B cell (primary cell): ENCODE data around the gene PTPRN2. TPM values are rescaled to one million over a fixed set of nuclear protein-coding genes. Genes with fewer than 3 reads are reported as not detected.

ENCODE experiments used
- ATAC-seq: fragments of 200-7000 bp; cut with Tn5 transposase; one replicate; pipeline ENCODE4 v1.10.0; 2021; ENCODE audit warnings: low read depth, mild to moderate bottlenecking, moderate number of reproducible peaks, moderate library complexity
- CTCF ChIA-PET: fragments of 350-600 bp; sonication (Branson Sonifier 250); formaldehyde crosslinking; loops from one replicate; lab custom pipeline; 2021; ENCODE audit warnings: antibody characterized with exemption, inconsistent platforms; lab: Charles Lee
- POLR2A ChIA-PET: fragments of 350-600 bp; sonication (Branson Sonifier 250); formaldehyde crosslinking; loops from one replicate; lab custom pipeline; 2021; ENCODE audit warnings: antibody characterized with exemption; lab: Charles Lee
- DNase-seq: peaks from one replicate; pipeline ENCODE4 v3.0.0; 2013
- H2AFZ ChIP-seq: 2 replicates; pipeline ENCODE4 v1.6.1; 2012; ENCODE audit warnings: mild to moderate bottlenecking, low read depth, low read length; ENCODE audit not compliant: insufficient read depth, poor library complexity, severe bottlenecking
- H3K27ac ChIP-seq, 2 donors: 1 replicate in 1 of 2; 2 replicates in 1 of 2; pipeline ENCODE4 v1.5.1; 2012 to 2013; ENCODE audit warnings: low read length in 2 of 2, mild to moderate bottlenecking in 2 of 2, moderate library complexity in 1 of 2
- H3K27me3 ChIP-seq, 4 experiments: fragments of 200-600 bp in 1 of 4; sonication (generic) in 1 of 4; replicated peaks in 1 of 4; 1 replicate in 2 of 4; 2 replicates in 2 of 4; pipeline versions ENCODE4 v1.6.1 to v1.7.0; 2013 to 2016; ENCODE audit warnings: low read length in 3 of 4, mild to moderate bottlenecking in 2 of 4, mixed read lengths in 1 of 4, moderate library complexity in 1 of 4; ENCODE audit not compliant: insufficient read depth in 4 of 4, control insufficient read depth in 3 of 4; ENCODE audit errors: control extremely low read depth in 1 of 4
- H3K36me3 ChIP-seq, 2 experiments: replicated peaks in 1 of 2; 1 replicate in 1 of 2; 2 replicates in 1 of 2; pipeline versions ENCODE4 v1.6.1 to v1.7.1; 2013; ENCODE audit warnings: low read length in 1 of 2; ENCODE audit not compliant: insufficient read depth in 2 of 2, control insufficient read depth in 1 of 2; ENCODE audit errors: control extremely low read depth in 1 of 2, extremely low read depth in 1 of 2
- H3K4me1 ChIP-seq, 2 donors: fragments of 200-600 bp in 1 of 2; sonication (generic) in 1 of 2; 1 replicate in 1 of 2; 2 replicates in 1 of 2; pipeline versions ENCODE4 v1.5.1 to v1.6.1; 2013 to 2017; ENCODE audit warnings: low read length in 2 of 2; ENCODE audit not compliant: control insufficient read depth in 2 of 2, insufficient read depth in 2 of 2
- H3K4me2 ChIP-seq: replicated peaks from 2 replicates; pipeline ENCODE3; 2012; ENCODE audit warnings: mild to moderate bottlenecking, low read depth, low read length; ENCODE audit not compliant: poor library complexity, severe bottlenecking
- H3K4me3 ChIP-seq, 5 experiments: fragments of 200-600 bp in 1 of 5; sonication (generic) in 1 of 5; 1 replicate in 3 of 5; 2 replicates in 2 of 5; pipeline versions ENCODE4 v1.5.1 to v1.7.0; 2011 to 2016; ENCODE audit warnings: low read length in 4 of 5, mild to moderate bottlenecking in 4 of 5, low read depth in 2 of 5, control low read depth in 1 of 5, moderate library complexity in 1 of 5; ENCODE audit not compliant: insufficient read depth in 1 of 5; ENCODE audit errors: control extremely low read depth in 1 of 5, extremely low read depth in 1 of 5
- H3K79me2 ChIP-seq: fragments of 200-600 bp; sonication (generic); one replicate; pipeline ENCODE4 v1.6.0; 2016; ENCODE audit warnings: low read length; ENCODE audit not compliant: control insufficient read depth, insufficient read depth
- H3K9ac ChIP-seq: fragments of 200-600 bp; sonication (generic); 2 replicates; pipeline ENCODE4 v1.6.1; 2017; ENCODE audit warnings: mild to moderate bottlenecking, low read length, moderate library complexity
- H3K9me3 ChIP-seq, 3 donors: one replicate each; pipeline versions ENCODE4 v1.6.1 to v1.7.1; 2013; ENCODE audit warnings: low read length in 2 of 3; ENCODE audit not compliant: control insufficient read depth in 2 of 3, insufficient read depth in 1 of 3; ENCODE audit errors: control extremely low read depth in 1 of 3
- H4K20me1 ChIP-seq: 2 replicates; pipeline ENCODE4 v1.6.0; 2012; ENCODE audit warnings: mild to moderate bottlenecking, low read length; ENCODE audit not compliant: insufficient read depth, control insufficient read depth, poor library complexity, severe bottlenecking
- H3K27ac Mint-ChIP-seq: one replicate; pipeline ENCODE4 v1.8.0; 2021; ENCODE audit warnings: mixed read lengths
- H3K27me3 Mint-ChIP-seq: one replicate; pipeline ENCODE4 v1.8.0; 2021; ENCODE audit warnings: mixed read lengths
- H3K4me1 Mint-ChIP-seq: one replicate; pipeline ENCODE4 v1.8.0; 2021; ENCODE audit warnings: mixed read lengths
- H3K4me3 Mint-ChIP-seq: one replicate; pipeline ENCODE4 v1.8.0; 2021; ENCODE audit warnings: mixed read lengths
- H3K9me3 Mint-ChIP-seq: one replicate; pipeline ENCODE4 v1.8.0; 2022; ENCODE audit warnings: mixed read lengths; ENCODE audit not compliant: insufficient read depth
- EZH2 ChIP-seq: IDR thresholded peaks from 2 replicates; pipeline ENCODE4 v1.6.1; 2012; ENCODE audit warnings: borderline replicate concordance, low read depth, mild to moderate bottlenecking, moderate library complexity, low read length; ENCODE audit not compliant: insufficient read depth, poor library complexity, severe bottlenecking
- WGBS: methylation state at CpG from one replicate; pipeline ENCODE4 v1.1.5; 2013; ENCODE audit warnings: missing lambda C conversion rate; ENCODE audit not compliant: insufficient coverage; 5-methylcytosine and 5-hydroxymethylcytosine counted together
- intact Hi-C: fragments of 100-400 bp; cut with micrococcal nuclease; formaldehyde crosslinking; loops from one replicate; pipeline ENCODE4 v1.10.0; 2022
- polyA plus RNA-seq: library from polyadenylated mRNA; depleted of rRNA; stranded (reverse); fragments of >200 nt; gene quantifications from 2 replicates; pipeline ENCODE4 v1.2.3, GENCODE V29; 2012
- total RNA-seq, 2 donors: library from RNA; stranded (reverse); fragments of 120-200 nt in 1 of 2; gene quantifications; 1 replicate in 1 of 2; 2 replicates in 1 of 2; pipeline versions ENCODE4 v1.2.3 to v1.2.4, GENCODE V29; 2013 to 2022
- TF ChIP-seq, protein P1 (sequence below): fragments of 200-600 bp; IDR thresholded peaks from one replicate; pipeline ENCODE4 v1.8.0; 2022; ENCODE audit warnings: antibody characterized with exemption, mild to moderate bottlenecking

The PTPRN2 gene
- total and polyA plus RNA-seq, 2 donors (not counting 1 experiment from before 2014, with no cell fraction given): 2.0 to 5.0 TPM

DNA sequence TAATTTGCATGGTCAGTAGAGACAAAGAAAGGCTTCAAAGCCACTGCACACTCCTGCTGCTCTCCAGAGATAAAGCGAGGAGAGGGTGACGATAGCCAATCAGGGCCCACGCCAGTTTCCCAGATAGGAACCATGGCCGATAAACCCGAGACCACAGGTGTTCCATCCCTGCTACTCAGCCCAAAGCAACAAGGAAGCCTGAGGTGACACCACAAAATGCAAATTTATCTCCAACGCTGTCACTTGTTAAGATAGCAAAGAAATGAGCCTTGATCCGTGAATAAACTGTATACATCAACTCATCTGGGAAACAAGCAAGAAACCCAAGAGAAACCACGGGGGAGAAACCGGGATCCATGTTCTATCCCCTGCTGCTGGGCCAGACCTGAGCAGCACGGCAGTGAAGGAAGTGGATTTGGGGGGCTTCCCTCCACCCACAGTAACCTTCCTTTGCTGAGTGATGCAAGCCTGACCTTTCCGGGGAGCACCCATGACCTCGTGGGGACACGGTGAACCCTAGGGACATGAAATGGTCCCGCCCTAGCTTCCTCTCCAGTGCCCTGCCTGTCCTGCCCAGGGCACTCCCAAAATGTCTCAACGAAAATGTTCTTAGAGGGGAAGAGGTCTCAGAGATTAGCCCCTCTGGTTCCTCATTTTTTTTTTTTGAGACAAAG lies 164.6 kb downstream of the PTPRN2 start:
- Histone ChIP-seq H3K4me1 (no peaks in the 10 kb centered on the region), H3K4me3 (no peak overlapping the region), H3K9me3 (peaks cover 0 to 6% (median 0%) of the 10 kb centered on the region in 3 donors), H3K27ac (no peak overlapping the region), H3K36me3 (no peaks in the 10 kb centered on the region), H3K4me2 (no peak overlapping the region), H2AFZ (no peak overlapping the region), H3K9ac (no peak overlapping the region), H3K27me3 (no peaks in the 10 kb centered on the region), H3K79me2 (no peaks in the 10 kb centered on the region), H4K20me1 (no peaks in the 10 kb centered on the region)
- H3K9me3 Mint-ChIP-seq: peaks cover 3% of the 10 kb centered on the region
- WGBS: 67% methylated on average over 12 of the region's 15 CpGs
- ATAC-seq: no peak
- H3K4me1 Mint-ChIP-seq: no peaks in the 10 kb centered on the region
- intact Hi-C loops: no loop called here
- H3K4me3 Mint-ChIP-seq: no peak overlapping the region
- CTCF ChIA-PET: no interaction called here
- no peaks in the 10 kb centered on the region for H3K27me3 Mint-ChIP-seq
- POLR2A ChIA-PET: no interaction called here
- no peak overlapping the region for H3K27ac Mint-ChIP-seq
- DNase-seq: no peak
- TF ChIP-seq EZH2: no peak
- TF ChIP-seq, protein P1, sequence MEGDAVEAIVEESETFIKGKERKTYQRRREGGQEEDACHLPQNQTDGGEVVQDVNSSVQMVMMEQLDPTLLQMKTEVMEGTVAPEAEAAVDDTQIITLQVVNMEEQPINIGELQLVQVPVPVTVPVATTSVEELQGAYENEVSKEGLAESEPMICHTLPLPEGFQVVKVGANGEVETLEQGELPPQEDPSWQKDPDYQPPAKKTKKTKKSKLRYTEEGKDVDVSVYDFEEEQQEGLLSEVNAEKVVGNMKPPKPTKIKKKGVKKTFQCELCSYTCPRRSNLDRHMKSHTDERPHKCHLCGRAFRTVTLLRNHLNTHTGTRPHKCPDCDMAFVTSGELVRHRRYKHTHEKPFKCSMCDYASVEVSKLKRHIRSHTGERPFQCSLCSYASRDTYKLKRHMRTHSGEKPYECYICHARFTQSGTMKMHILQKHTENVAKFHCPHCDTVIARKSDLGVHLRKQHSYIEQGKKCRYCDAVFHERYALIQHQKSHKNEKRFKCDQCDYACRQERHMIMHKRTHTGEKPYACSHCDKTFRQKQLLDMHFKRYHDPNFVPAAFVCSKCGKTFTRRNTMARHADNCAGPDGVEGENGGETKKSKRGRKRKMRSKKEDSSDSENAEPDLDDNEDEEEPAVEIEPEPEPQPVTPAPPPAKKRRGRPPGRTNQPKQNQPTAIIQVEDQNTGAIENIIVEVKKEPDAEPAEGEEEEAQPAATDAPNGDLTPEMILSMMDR: no peak

DNA sequence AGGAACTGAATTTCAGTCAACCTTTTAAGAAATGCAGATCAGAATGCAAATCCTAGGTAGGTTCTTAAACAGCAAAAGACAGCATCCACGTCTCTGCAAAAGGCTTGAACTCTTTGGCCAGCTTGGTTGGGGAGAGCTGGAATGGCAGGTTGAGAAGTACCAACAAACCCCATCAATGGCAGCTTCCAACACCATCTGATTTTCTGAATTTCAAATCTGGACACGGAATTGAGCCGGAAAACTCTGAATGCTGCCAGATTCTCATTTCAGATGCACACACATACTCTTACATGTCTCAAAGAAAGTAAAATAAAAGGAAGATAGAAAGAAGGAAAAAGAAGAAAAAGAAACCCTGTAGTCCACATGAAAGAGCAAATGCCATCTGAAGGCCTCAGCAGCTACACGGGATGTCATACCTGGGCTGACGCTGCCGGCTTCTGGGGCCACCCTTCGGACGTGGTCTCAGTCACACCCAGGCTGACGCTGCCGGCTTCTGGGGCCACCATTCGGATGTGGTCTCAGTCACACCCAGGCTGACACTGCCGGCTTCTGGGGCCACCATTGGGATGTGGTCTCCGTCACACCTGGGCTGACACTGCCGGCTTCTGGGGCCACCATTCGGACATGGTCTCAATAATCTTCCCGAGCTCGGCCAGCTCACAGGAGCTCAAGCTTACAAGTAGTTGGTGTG lies 165.3 kb downstream of the PTPRN2 start:
- no peaks in the 10 kb centered on the region for H3K79me2 ChIP-seq
- H3K4me1 ChIP-seq: no peaks in the 10 kb centered on the region
- H3K4me1 Mint-ChIP-seq: no peaks in the 10 kb centered on the region
- no peak overlapping the region for H2AFZ ChIP-seq
- H3K27ac ChIP-seq: no peak overlapping the region
- no peaks in the 10 kb centered on the region for H3K27me3 Mint-ChIP-seq
- H3K36me3 ChIP-seq: no peaks in the 10 kb centered on the region
- peaks cover 0 to 6% (median 0%) of the 10 kb centered on the region in 3 donors for H3K9me3 ChIP-seq
- no peak for DNase-seq
- TF ChIP-seq EZH2: no peak
- TF ChIP-seq, protein P1: no peak
- WGBS: 96% methylated on average over 15 of the region's 17 CpGs
- no peak overlapping the region for H3K4me3 ChIP-seq
- intact Hi-C loops: no loop called here
- no peak overlapping the region for H3K4me2 ChIP-seq
- H3K27ac Mint-ChIP-seq: no peak overlapping the region
- ChIA-PET POLR2A (no interaction called here), CTCF (interaction anchor here (1.1 kb wide), 1 partner anchor 10 kb away, joined by 3 read pairs; no protein-coding TSS in a partner anchor)
- H3K9me3 Mint-ChIP-seq: peaks cover 7% of the 10 kb centered on the region
- no peak overlapping the region for H3K4me3 Mint-ChIP-seq
- H3K9ac ChIP-seq: no peak overlapping the region
- no peaks in the 10 kb centered on the region for H3K27me3 ChIP-seq
- no peak for ATAC-seq
- H4K20me1 ChIP-seq: no peaks in the 10 kb centered on the region
